SJSA1 (cell line): ENCODE measurements around the gene IL36B. TPM values are rescaled to one million over a fixed set of nuclear protein-coding genes. Genes with fewer than 3 reads are reported as not detected.
A peak's percentile ranks its signal among the peaks of the same experiment; 100 is the strongest.

ENCODE experiments used
- DNase-seq, 2 experiments: peaks; one replicate each; pipeline ENCODE4 v3.0.0-alpha.2; 2015 to 2020; ENCODE audit warnings: low spot score in 2 of 2, low read depth in 1 of 2
- H3K27ac ChIP-seq: fragments of 250-450 bp; sonication (Bioruptor Pico); 2 replicates; pipeline ENCODE4 v1.5.1; 2020; ENCODE audit warnings: mild to moderate bottlenecking, moderate library complexity
- H3K27me3 ChIP-seq: fragments of 250-450 bp; sonication (Bioruptor Pico); replicated peaks from 2 replicates; pipeline ENCODE4 v1.5.1; 2020; ENCODE audit warnings: mild to moderate bottlenecking, moderate library complexity
- H3K36me3 ChIP-seq: fragments of 250-450 bp; sonication (Bioruptor Pico); 2 replicates; pipeline ENCODE4 v1.5.1; 2020; ENCODE audit warnings: mild to moderate bottlenecking
- H3K4me1 ChIP-seq: fragments of 250-450 bp; sonication (Bioruptor Pico); replicated peaks from 2 replicates; pipeline ENCODE4 v1.6.1; 2021; ENCODE audit warnings: mild to moderate bottlenecking
- H3K4me3 ChIP-seq: fragments of 250-450 bp; sonication (Bioruptor Pico); 2 replicates; pipeline ENCODE4 v1.5.1; 2020; ENCODE audit warnings: mild to moderate bottlenecking
- H3K9me3 ChIP-seq: fragments of 250-450 bp; sonication (Bioruptor Pico); replicated peaks from 2 replicates; pipeline ENCODE4 v1.5.1; 2020; ENCODE audit warnings: mild to moderate bottlenecking
- total RNA-seq: library from RNA; depleted of rRNA; stranded (reverse); fragments of >200 nt; shearing (Covaris generic); gene quantifications from 2 replicates; pipeline ENCODE4 v1.2.3, GENCODE V29; 2014

The IL36B gene
- total RNA-seq, 1 experiment from 2014 or later: not detected

- H3K27ac ChIP-seq: no peak overlapping the region
- 0 out of 2 replicates have a peak, but pooled peaks cover 8% of the 10 kb centered on the region for H3K27me3 ChIP-seq
- H3K9me3 ChIP-seq: no peaks in the 10 kb centered on the region
- no peak for DNase-seq
- H3K4me1 ChIP-seq: no peaks in the 10 kb centered on the region
- no peak overlapping the region for H3K4me3 ChIP-seq
- H3K36me3 ChIP-seq: no peaks in the 10 kb centered on the region
These were observed 31.8 kb upstream of the IL36B start for GRCh38 chr2:113084249-113085000.

- H3K36me3 ChIP-seq: no peaks in the 10 kb centered on the region
- H3K27me3 ChIP-seq: 0 out of 2 replicates have a peak, but pooled peaks cover 8% of the 10 kb centered on the region
- no peak for DNase-seq
- no peak overlapping the region for H3K4me3 ChIP-seq
- H3K9me3 ChIP-seq: no peaks in the 10 kb centered on the region
- H3K27ac ChIP-seq: no peak overlapping the region
- H3K4me1 ChIP-seq: no peaks in the 10 kb centered on the region
These were observed 30.6 kb upstream of the IL36B start for GRCh38 chr2:113083296-113083695.

- Histone ChIP-seq H3K27ac (no peak overlapping the region), H3K36me3 (no peaks in the 10 kb centered on the region), H3K9me3 (no peaks in the 10 kb centered on the region), H3K27me3 (0 out of 2 replicates have a peak, but pooled peaks cover 8% of the 10 kb centered on the region), H3K4me1 (no peaks in the 10 kb centered on the region), H3K4me3 (no peak overlapping the region)
- DNase-seq: no peak
These were observed 29.0 kb upstream of the IL36B start for GRCh38 chr2:113081488-113082210.

- no peaks in the 10 kb centered on the region for H3K36me3 ChIP-seq
- H3K4me1 ChIP-seq: no peaks in the 10 kb centered on the region
- 0 out of 2 replicates have a peak, but pooled peaks cover 7% of the 10 kb centered on the region for H3K27me3 ChIP-seq
- H3K27ac ChIP-seq: no peak overlapping the region
- H3K9me3 ChIP-seq: no peaks in the 10 kb centered on the region
- H3K4me3 ChIP-seq: no peak overlapping the region
- DNase-seq: no peak
These were observed 27.5 kb upstream of the IL36B start for GRCh38 chr2:113080134-113080533.

GRCh38 chr2:113079131-113079530, 26.5 kb upstream of the IL36B start:
- DNase-seq: no peak
- H3K27me3 ChIP-seq: 0 out of 2 replicates have a peak, but pooled peaks cover 5% of the 10 kb centered on the region
- H3K9me3 ChIP-seq: no peaks in the 10 kb centered on the region
- no peak overlapping the region for H3K27ac ChIP-seq
- H3K36me3 ChIP-seq: no peaks in the 10 kb centered on the region
- H3K4me1 ChIP-seq: no peaks in the 10 kb centered on the region
- H3K4me3 ChIP-seq: no peak overlapping the region

- no peak for DNase-seq
- Histone ChIP-seq H3K27ac (no peak overlapping the region), H3K36me3 (no peaks in the 10 kb centered on the region), H3K27me3 (0 out of 2 replicates have a peak, but pooled peaks cover 5% of the 10 kb centered on the region), H3K4me1 (no peaks in the 10 kb centered on the region), H3K4me3 (no peak overlapping the region), H3K9me3 (no peaks in the 10 kb centered on the region)
These were observed 25.7 kb upstream of the IL36B start for GRCh38 chr2:113078350-113078839.

- H3K27ac ChIP-seq: no peak overlapping the region
- no peaks in the 10 kb centered on the region for H3K36me3 ChIP-seq
- no peaks in the 10 kb centered on the region for H3K9me3 ChIP-seq
- no peaks in the 10 kb centered on the region for H3K4me1 ChIP-seq
- 0 out of 2 replicates have a peak, but pooled peaks cover 5% of the 10 kb centered on the region for H3K27me3 ChIP-seq
- H3K4me3 ChIP-seq: no peak overlapping the region
- DNase-seq: no peak
These were observed 25.3 kb upstream of the IL36B start for GRCh38 chr2:113077921-113078320.

- Histone ChIP-seq H3K9me3 (no peaks in the 10 kb centered on the region), H3K4me3 (no peak overlapping the region), H3K4me1 (no peaks in the 10 kb centered on the region), H3K27me3 (0 out of 2 replicates have a peak, but pooled peaks cover 5% of the 10 kb centered on the region), H3K27ac (no peak overlapping the region), H3K36me3 (no peaks in the 10 kb centered on the region)
- DNase-seq: no peak
These were observed 24.4 kb upstream of the IL36B start for GRCh38 chr2:113076954-113077669.

- no peak for DNase-seq
- no peaks in the 10 kb centered on the region for H3K36me3 ChIP-seq
- no peaks in the 10 kb centered on the region for H3K4me1 ChIP-seq
- no peak overlapping the region for H3K27ac ChIP-seq
- H3K27me3 ChIP-seq: 0 out of 2 replicates have a peak, but pooled peaks cover 5% of the 10 kb centered on the region
- no peaks in the 10 kb centered on the region for H3K9me3 ChIP-seq
- H3K4me3 ChIP-seq: no peak overlapping the region
These were observed 22.9 kb upstream of the IL36B start for GRCh38 chr2:113075600-113075999.

- H3K36me3 ChIP-seq: no peaks in the 10 kb centered on the region
- DNase-seq: no peak
- H3K4me3 ChIP-seq: no peak overlapping the region
- H3K9me3 ChIP-seq: no peaks in the 10 kb centered on the region
- no peak overlapping the region for H3K27ac ChIP-seq
- no peaks in the 10 kb centered on the region for H3K4me1 ChIP-seq
- 0 out of 2 replicates have a peak, but pooled peaks cover 5% of the 10 kb centered on the region for H3K27me3 ChIP-seq
These were observed 22.4 kb upstream of the IL36B start for GRCh38 chr2:113075030-113075429.

GRCh38 chr2:113073325-113073834, 20.7 kb upstream of the IL36B start:
- no peaks in the 10 kb centered on the region for H3K36me3 ChIP-seq
- no peaks in the 10 kb centered on the region for H3K9me3 ChIP-seq
- H3K4me1 ChIP-seq: no peaks in the 10 kb centered on the region; the same call in 1 of the 2 replicates
- H3K4me3 ChIP-seq: no peak overlapping the region
- no peak overlapping the region for H3K27ac ChIP-seq
- 0 out of 2 replicates have a peak, but pooled peaks cover 5% of the 10 kb centered on the region for H3K27me3 ChIP-seq
- DNase-seq: no peak

- Histone ChIP-seq H3K36me3 (no peaks in the 10 kb centered on the region), H3K9me3 (no peaks in the 10 kb centered on the region), H3K27me3 (0 out of 2 replicates have a peak, but pooled peaks cover 5% of the 10 kb centered on the region), H3K27ac (no peak overlapping the region), H3K4me3 (no peak overlapping the region), H3K4me1 (no peaks in the 10 kb centered on the region; the same call in 1 of the 2 replicates)
- DNase-seq: no peak
These were observed 19.9 kb upstream of the IL36B start for GRCh38 chr2:113072584-113072983.

- Histone ChIP-seq H3K4me1 (no peaks in the 10 kb centered on the region; the same call in 1 of the 2 replicates), H3K4me3 (no peak overlapping the region), H3K36me3 (no peaks in the 10 kb centered on the region), H3K27me3 (0 out of 2 replicates have a peak, but pooled peaks cover 5% of the 10 kb centered on the region), H3K27ac (no peak overlapping the region), H3K9me3 (no peaks in the 10 kb centered on the region)
- peak in 1 of 2 experiments; percentile 11 for DNase-seq
These were observed 17.9 kb upstream of the IL36B start for GRCh38 chr2:113070606-113070975.
